HG02938 (cell line): ENCODE data around the gene ST3GAL4.
"Not testable (repeated sequence)": the region's sequence is repeated elsewhere in the genome, so short reads cannot be mapped to it uniquely, and the experiment has no call there.

Experiments
- ATAC-seq: cut with Tn5 transposase; IDR thresholded peaks from one replicate; pipeline ENCODE4 v1.9.1; 2021; ENCODE audit warnings: mild to moderate bottlenecking, moderate library complexity; ENCODE audit not compliant: unreplicated experiment

Gene ST3GAL4, protein sequence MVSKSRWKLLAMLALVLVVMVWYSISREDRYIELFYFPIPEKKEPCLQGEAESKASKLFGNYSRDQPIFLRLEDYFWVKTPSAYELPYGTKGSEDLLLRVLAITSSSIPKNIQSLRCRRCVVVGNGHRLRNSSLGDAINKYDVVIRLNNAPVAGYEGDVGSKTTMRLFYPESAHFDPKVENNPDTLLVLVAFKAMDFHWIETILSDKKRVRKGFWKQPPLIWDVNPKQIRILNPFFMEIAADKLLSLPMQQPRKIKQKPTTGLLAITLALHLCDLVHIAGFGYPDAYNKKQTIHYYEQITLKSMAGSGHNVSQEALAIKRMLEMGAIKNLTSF

DNA sequence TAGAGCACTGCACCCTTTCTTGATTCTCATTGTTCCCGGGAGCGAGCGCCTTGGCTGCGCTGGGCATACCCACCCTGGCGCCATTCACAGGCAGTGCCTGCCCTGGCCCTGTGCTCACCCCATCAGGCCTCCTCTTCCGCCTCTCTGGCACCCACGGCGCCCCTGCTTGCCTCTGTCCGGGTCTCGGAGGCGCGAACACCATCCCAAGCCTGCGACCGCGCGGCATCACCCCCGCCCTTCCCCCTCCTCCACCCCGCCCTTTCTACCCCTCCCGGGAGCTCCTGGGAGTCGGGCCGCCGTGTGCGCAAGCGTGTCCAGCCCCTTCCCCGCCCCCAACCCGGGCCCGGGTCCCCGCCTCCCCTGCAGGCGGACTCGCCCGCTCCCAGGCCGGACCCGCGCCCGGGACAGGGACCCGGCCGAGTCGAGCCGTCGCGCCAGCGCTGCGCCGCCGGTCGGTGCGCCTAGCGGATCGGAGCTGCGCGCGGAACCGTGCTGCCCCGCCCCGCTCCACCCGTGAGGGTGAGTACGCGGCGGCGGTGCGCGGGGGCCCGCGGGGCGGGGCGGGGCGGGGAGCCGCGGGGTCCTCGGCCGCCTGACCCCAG is at the start of gene ST3GAL4:
TSS of gene ST3GAL4 (plus strand) at position 363 of the 602 bp plus-strand sequence. CDS start 50,470 bp downstream, outside the sequence.
- peak; percentile 46 for ATAC-seq

DNA sequence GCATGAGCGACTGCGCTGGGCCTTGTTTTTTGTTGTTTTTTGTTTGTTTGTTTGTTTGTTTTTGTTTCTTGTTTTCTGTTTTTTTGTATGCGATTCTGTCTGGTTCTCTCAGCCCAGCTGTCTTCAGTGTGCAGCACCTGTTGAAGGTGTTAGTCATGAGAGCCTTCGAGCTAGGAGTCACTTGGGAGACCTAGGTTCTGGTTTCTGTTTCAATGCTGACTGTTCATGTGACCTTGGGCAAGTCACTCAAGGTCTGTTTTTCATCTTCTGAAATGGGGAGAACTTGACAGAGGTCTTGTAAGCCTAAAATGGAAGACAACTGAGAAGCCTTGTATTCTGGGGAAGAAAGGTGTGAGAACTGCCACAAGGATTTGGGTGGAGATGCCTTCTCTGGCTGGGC is 49.8 kb upstream of the ST3GAL4 start:
- ATAC-seq: peak; percentile 69

DNA sequence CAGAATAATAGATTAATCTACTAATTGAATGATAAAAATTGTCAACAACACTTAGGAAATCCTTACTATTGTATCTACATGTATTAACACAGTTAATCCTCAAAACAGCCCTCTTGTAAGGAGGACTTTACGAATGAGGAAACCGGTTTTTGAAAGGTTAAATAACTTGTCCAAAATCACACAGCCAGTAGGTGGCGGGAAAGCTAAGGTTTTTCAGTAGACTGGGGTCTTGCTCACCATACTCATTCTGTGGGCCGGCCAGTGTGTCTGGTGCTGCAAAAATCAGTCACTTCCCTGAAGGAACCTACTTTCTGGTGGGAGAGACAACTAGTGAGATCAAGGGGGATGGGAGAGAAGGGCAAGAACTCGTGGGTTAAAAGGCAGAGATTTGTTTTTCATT is 47.8 kb upstream of the ST3GAL4 start:
- ATAC-seq: no peak

DNA sequence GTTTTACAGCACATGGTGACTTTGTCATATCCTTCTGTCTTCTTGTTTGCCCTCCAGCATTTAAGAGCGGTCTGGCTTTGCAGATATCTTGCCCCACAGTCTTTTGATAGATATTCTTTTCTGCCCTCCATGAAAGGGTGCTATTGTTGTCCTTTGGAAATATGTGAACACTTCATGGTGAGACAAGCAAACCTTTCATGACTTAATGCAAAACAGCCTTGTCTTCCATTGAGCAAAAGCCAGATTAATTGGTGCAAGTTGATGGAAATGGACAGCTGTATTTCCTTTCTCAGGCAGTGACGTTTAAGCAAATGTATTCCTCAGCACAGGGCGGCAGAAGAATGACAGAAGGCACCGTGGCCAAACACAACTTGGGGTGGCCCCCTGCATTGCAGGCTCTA is 47.2 kb upstream of the ST3GAL4 start:
- ATAC-seq: no peak

DNA sequence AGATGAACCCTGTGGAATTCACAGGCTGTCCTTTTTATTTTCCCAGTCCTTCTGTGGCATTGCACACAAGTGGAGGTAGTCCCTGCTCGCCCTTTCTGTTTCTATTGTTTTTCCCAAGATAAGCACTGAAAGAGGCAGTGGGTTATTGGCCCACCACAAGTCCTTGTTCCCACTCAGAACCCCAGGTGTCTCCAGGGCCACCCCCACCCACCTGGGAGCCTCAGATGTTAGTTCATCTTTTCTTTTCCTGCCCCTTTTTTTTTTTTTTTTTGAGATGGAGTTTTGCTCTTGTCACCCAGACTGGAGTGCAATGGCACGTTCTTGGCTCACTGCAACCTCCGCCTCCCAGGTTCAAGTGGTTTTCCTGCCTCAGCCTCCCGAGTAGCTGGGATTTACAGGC is 46.7 kb upstream of the ST3GAL4 start:
- ATAC-seq: not testable (repeated sequence)

DNA sequence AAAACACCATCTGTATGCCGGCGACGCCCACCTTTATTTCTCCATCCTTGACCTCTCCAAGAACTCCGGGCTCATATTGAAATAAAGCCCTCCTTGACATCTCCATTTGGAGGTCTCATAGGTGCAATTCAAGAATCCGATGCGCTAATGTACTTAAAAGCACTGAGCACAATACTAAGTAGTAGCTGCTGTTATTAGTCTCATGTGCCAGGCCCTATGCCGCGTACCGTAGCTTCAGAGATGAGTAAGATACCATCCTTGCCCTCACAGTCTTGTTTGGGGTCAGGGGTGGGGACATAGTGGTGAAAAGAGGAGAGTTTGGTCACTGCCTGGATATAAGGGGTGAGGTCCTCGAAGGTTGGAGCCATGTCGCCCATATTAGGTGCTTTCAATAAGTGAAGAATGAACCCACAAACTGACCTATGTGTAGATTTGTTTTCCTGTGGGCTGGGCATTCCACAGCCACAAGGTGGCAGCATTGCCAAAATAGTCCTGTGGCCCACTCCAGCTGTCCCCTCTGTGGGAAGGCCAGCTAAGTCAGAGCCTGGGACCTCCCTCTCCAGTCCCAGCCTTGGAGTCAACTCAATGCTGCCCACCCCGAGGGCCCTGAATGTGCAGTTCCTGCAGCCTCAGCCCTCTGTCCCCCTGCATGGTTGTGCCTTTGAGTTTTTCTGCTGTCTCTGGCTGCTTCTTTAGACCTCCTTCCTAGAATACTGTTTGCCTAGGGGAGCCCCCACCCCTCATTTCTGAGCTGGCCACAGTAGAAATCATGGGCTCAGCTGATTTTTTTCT is 45.1 kb upstream of the ST3GAL4 start:
- ATAC-seq: no peak

DNA sequence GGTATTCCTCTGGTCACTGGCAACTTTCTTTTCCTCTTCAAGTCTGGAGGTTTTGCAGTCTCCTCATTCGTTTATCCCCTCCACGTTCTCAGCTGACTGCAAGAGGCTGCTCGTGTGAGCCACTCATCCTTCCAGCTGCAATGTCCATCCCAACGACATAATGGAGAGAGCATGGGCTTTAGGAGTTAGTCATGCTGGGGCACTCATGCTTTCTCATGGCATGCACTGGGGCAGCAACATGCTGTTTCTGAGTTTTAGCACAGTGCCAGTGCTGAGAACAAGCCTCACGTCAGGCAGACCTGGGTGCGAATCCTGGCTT is 44.5 kb upstream of the ST3GAL4 start:
- no peak for ATAC-seq

DNA sequence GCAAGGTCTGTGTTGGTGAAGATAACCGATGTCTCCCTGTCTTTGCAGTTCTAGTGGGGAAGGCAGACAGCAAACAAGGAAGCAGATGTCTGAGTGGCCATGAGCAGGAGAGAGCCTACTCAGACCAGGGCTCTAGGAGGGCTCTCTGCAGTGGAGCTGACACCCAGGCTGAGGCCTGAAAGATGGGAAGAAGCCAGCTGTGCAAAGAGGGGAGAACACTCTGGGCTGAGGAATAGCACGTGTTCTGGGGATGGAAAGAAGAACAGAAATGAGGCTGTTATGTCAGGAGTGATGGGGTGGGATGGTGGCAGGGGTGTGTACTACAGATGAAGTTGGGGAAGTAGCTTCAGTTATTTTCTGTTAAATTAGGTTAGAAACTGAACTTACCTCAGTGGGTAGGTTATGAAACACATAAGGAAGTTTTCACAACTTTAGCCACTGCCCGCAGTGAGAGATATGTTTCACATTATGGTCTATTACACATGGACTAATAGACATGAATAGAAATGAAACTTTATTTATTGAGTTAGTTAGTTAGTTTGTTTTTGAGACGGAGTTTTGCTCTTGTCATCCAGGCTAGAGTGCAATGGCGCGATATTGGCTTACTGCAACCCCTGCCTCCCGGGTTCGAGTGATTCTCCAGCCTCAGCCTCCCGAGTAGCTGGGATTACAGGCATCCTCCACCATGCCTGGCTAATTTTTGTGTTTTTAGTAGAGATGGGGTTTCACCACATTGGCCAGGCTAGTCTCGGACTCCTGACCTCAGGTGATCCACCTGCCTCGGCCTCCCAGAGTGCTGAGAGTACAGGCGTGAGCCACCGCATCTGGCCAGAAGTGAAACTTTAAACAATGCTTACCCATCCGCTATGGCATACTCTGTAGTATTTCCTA is 43.8 kb upstream of the ST3GAL4 start:
- ATAC-seq: peak; percentile 71

DNA sequence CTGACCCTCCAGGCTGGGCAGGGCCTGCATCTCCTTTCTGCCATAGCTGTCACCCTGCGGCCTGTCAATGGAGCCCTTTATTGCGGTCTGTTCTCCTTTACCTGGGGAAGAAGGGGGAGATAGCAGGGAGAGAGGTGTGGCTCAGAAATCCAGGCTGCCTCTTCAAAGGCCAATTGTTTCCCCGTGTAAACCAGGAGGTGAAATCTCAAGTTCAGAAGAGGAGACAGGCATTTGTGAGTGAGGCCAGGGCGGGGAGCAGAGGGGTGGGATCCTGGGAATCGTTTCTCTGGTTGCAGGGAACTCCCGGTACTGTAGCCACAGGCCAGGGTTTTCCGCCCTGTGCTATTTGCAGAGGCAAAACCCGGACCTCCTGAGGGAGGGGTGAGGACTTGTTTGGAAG is 42.5 kb upstream of the ST3GAL4 start:
- ATAC-seq: no peak

DNA sequence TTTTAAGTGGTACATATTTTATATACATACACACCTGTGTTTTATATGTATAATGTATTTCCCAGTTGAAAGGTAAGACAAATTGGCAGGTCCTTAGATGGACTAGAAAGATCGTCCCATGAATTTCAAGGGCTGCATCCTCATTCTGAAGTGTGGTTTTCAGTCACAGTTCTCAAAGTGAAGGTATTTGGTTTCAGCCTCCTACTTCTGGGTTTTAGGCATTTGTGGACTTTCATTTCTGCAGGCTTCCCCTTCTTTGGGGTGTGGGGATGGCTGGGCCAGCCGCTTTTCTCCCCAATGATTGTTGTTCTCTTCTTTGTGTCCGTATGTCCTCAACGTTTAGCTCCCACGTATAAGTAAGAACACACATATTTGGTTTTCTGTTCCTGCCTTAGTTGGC is 41.7 kb upstream of the ST3GAL4 start:
- ATAC-seq: no peak

DNA sequence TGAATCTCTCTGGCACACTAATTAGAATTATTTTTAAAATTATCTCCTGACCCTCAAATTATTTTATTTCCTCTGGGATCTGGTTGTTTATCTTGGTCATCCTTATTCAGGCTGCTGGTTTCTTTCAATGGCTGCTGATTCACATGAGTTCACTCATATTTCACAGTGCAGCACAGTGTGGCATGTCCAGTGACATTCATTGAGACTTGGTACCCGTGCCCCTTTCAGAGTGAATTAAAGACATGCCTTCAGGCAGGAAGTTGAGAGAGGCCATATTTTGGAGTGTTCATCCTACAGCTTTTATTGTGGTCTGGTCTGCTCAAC is 38.1 kb upstream of the ST3GAL4 start:
- ATAC-seq: no peak

DNA sequence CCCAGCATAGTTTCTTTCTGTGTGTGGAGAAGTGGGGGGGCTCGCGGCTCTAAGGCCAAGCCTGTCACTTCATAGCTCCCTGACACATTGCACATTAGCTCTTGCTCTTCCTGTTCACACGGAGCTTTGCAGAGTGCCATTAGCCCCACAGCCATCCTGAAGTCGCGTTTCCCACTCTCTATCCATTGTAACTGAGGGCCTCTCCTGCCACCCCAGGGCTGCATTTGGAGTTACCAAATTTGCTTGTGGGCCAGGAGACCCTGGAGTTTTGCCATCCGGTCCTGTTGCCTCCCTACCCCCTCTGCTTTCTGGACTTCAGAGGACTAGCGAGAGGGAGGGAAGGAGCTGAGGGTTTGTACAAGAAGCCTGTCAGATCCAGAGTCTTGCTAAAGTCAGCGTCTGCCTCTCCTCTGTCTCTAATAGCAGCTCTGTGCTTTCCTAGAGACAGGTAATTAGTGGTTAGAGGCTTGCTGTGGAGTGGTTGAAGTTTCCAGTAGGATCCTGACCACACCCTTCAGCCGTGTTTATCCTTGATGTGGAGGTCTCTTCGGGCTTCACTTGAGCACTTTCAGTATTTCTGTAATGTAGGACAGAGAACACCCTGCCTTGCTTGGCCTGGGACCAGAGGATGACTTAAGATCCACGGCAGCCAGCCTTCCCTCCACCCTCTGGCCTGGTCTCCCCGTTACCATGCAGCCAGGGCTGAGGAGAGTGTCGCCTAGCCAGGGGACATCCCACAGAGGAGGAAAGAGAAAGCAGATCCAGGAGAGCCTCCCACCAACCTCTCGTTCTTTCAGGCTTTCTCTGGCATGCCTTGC is 37.5 kb upstream of the ST3GAL4 start:
- peak; percentile 23 for ATAC-seq

DNA sequence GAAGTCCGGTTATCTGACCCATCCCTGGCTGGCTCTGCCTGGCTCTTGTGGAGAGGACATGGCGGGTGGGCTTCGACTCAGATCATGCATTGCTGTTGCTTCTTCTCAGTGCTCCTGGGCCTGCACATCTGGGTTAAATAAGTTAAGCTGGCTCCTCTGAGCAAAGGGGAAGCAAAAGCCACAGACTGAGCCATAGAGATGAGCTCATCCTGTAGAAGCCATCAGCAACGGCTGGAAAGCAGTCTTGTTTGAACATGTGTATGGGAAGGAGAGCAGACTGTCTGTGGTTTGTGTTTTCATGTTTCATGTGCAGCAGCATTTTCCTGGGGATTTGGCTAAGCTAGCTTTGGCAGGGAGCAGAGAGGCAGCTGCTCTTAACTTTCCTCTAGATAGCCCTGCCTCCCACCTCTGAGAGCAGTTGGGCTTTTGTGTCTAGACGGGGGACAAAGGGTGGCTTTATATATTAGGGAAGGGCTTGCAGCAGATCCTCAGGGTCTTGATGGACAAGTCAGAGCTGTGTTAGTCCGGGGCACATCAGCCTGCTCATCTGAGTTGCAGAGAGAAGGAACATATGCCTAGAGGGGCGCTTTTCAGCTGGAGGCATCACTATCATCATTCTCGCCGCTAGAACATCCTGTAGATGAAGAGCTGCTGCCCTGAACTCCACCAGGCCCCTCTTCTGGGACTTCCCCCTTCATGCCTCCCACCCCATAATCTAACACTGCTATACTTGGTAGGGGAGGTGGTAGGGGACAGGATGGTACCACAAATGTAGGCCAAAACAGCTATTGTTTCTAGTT is 36.7 kb upstream of the ST3GAL4 start:
- ATAC-seq: peak; percentile 71

DNA sequence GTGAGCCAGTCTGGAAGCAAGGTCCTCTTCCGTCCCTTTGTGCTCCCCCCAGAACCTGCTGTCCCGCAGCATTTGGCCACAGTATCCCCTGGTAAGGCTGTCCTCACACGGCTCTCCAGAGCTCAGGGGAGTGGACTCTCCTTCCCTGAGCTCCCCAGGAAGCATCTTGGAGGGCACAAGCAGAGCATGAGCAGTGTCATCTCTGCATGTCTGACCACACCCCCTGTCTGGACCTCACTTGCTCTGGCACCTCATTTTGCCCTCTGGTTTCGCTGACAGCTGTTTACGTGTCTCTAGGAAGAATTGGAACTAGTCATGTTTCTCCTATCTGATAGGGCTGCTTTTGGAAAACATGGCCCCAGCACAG is 36.1 kb upstream of the ST3GAL4 start:
- no peak for ATAC-seq

DNA sequence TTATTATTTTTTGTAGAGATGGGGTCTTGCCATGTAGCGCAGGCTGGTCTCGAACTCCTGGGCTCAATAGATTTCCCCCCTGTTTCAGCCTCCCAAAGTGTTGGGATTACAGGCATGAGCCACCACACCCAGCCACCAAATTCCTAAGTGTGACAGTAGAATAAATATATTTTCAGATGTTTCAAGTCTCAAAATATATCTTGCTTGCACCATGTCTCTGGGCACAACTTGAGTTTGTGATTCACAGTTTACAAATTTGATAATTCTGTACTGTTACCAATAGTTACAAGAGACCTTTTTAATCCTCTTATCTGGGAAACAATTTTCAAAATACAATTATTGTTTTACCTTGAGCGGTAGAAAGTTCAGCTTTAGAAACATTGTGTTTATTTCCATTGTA is 32.5 kb upstream of the ST3GAL4 start:
- no peak for ATAC-seq

DNA sequence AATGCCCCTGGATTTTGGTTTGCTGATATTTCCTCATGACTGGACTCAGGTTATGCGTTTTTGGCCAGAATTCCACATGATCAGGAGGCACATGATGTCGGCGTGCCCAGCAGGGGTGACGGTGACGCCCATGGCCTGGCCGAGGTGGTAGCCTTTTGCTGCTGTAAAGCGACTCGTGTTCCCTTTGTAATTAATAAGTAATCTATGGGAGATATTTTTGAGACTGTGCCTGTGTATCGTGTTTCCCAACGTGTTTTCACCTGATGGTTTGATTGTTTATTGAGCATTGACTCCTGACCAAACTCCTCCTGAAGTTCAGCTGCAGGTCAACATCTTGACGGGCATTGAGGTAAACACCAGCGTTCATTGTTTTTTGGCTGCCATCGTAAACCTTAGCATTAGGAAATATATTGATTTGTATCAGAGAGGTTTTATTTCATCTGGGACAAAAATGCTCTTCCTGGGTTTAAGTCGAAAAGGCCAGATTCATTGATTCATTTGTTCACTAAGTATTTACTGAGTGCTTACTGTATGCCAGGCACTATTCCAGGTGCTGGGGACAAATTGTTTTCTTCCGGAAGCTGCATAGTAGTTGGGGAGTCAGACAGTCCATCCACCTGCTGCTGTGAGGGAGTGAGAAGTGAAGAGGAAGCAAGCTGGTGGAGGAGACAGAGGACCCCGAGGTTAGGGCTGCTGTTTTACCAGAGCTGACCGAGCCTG is 28.0 kb upstream of the ST3GAL4 start:
- ATAC-seq: no peak

DNA sequence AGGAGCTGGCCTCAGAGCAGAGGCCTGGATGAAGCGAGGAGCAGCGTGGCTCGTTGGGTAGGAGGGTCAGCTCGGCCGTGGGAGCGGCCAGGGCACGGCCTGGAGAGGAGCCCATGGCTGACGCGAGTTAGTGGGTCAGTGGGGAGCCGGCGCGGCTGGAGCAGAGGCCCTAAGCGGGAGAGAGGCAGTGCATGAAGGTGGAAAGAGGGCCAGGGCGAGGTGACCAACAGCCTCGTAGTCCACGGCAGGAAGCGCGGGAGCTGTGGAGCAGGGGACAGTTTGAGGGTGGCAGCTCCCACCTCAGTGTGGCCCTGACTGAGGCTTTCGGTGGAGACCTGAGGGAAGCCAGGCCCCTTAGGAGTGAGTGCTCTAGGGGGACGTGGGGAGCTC is 27.5 kb upstream of the ST3GAL4 start:
- ATAC-seq: no peak

DNA sequence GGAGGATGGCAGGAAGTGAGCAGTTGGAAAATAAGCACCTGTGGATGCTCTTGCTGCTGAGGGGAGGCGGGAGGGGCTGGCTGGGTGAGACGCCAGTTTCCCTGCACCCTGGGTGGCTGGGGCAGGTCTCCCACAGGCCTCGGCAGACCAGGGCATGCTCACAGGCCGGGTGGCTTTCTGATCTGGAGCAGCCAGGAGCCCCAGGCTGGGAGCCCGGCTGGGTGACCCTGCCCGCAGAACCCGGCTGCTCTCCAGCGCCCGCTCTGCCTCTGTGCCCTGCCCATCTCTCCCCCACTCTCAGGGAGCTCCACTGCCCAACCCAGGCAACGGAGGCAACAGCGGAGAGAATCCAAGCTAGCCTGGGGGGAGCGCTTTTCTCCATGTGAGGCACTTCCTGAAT is 27.0 kb upstream of the ST3GAL4 start:
- no peak for ATAC-seq
